ENCODE data around the gene PRDM11. TPM values are rescaled to one million over a fixed set of nuclear protein-coding genes. Genes with fewer than 3 reads are reported as not detected.

Gene PRDM11
- total RNA-seq, 2 donors from 2014 or later = 1.2 to 2.0 TPM

DNA sequence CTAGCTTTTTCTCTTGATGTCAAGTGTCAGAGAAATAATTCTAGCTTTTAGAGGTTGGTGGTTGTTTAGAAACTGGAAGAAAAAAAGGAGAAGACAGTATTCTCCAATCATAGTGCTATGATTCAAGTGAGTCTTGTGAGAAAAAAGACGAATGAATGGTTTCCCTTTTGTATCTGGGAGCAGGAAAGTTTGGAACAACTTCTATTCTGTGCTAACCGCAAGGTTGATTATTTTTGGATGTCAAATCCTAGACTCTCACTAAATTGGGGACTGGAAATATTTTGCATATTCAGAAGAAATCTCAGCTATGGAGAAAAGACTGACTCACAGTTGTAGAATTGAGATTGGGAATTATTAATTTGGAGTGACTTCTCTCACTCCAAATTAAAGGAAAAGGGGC lies 70.5 kb downstream of the PRDM11 start:
- Mint-ChIP-seq H3K27ac (no peak overlapping the region), H3K27me3 (ENCODE audit: low read depth) (no peaks in the 10 kb centered on the region), H3K9me3 (no peaks in the 10 kb centered on the region), H3K36me3 (ENCODE audit: insufficient read depth in 2 of 2) (no peaks in the 10 kb centered on the region), H3K4me1 (ENCODE audit: low read depth) (peaks cover 5% of the 10 kb centered on the region), H3K4me3 (no peak overlapping the region)
- DNase-seq = no peak
- ATAC-seq (replicated peaks in 1 of 2) = no peak

GRCh38 chr11:45217991-45218390 lies 71.6 kb downstream of the PRDM11 start:
- H3K27ac Mint-ChIP-seq = no peak overlapping the region
- ATAC-seq (replicated peaks in 1 of 2) (no peak), DNase-seq (no peak)
- no peak overlapping the region for H3K4me3 Mint-ChIP-seq
- H3K9me3 Mint-ChIP-seq = no peaks in the 10 kb centered on the region
- H3K4me1 Mint-ChIP-seq (ENCODE audit: low read depth) = peaks cover 5% of the 10 kb centered on the region
- no peaks in the 10 kb centered on the region for H3K36me3 Mint-ChIP-seq (ENCODE audit: insufficient read depth in 2 of 2)
- H3K27me3 Mint-ChIP-seq (ENCODE audit: low read depth) = no peaks in the 10 kb centered on the region

DNA sequence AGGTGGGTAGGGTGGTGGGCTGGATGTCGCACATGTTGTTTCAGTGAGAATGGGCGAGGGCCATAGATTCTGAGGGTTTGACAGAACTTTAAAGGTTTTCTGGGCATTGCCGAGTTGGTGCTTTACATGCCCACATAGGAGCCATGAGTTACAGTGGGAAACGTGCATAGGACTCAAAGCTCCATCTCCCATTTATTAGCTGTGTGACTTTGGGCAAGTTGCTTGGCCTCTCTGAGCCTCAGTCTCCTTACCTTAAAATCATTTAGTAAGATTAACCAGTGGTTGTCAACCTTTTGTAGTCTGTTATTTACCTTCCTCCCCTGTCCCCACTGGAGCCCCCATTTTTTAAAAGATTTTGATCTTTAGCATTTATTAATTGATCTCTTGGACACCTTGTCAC lies 72.3 kb downstream of the PRDM11 start:
- no peaks in the 10 kb centered on the region for H3K9me3 Mint-ChIP-seq
- H3K27me3 Mint-ChIP-seq (ENCODE audit: low read depth) = no peaks in the 10 kb centered on the region
- peaks cover 5% of the 10 kb centered on the region for H3K4me1 Mint-ChIP-seq (ENCODE audit: low read depth)
- no peak overlapping the region for H3K4me3 Mint-ChIP-seq
- DNase-seq (no peak), ATAC-seq (replicated peaks in 1 of 2) (no peak)
- H3K36me3 Mint-ChIP-seq (ENCODE audit: insufficient read depth in 2 of 2) = no peaks in the 10 kb centered on the region
- no peak overlapping the region for H3K27ac Mint-ChIP-seq

DNA sequence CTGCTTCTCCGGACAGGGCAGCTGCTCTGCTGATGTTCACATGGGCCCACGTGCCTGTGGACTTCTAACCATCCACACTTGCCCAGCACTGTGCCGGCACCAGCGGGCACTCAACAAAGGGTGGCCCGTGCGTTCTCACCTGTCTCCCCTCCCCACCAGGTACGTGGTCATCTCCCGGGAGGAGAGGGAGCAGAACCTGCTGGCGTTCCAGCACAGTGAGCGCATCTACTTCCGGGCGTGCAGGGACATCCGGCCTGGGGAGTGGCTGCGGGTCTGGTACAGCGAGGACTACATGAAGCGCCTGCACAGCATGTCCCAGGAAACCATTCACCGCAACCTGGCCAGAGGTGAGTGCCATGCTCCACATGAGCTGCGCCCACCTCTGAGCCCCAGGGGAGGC lies 73.0 kb downstream of the PRDM11 start:
- no peaks in the 10 kb centered on the region for H3K36me3 Mint-ChIP-seq (ENCODE audit: insufficient read depth in 2 of 2)

GRCh38 chr11:45223496-45223895 lies 77.1 kb downstream of the PRDM11 start:
- Mint-ChIP-seq H3K27me3 (ENCODE audit: low read depth) (no peaks in the 10 kb centered on the region), H3K27ac (no peak overlapping the region), H3K4me3 (no peak overlapping the region), H3K9me3 (no peaks in the 10 kb centered on the region), H3K36me3 (ENCODE audit: insufficient read depth in 2 of 2) (peaks cover 0 to 2% of the 10 kb centered on the region in 2 donors), H3K4me1 (ENCODE audit: low read depth) (no peaks in the 10 kb centered on the region)
- DNase-seq (no peak), ATAC-seq (replicated peaks in 1 of 2) (no peak)

More for the DNA sequence above, 73.0 kb downstream of the PRDM11 start:
- H3K4me1 Mint-ChIP-seq (ENCODE audit: low read depth) = peaks cover 5% of the 10 kb centered on the region
- H3K27ac Mint-ChIP-seq = no peak overlapping the region
- H3K27me3 Mint-ChIP-seq (ENCODE audit: low read depth) = no peaks in the 10 kb centered on the region
- no peak for DNase-seq
- no peak for ATAC-seq (replicated peaks in 1 of 2)
- H3K4me3 Mint-ChIP-seq = no peak overlapping the region
- H3K9me3 Mint-ChIP-seq = no peaks in the 10 kb centered on the region

DNA sequence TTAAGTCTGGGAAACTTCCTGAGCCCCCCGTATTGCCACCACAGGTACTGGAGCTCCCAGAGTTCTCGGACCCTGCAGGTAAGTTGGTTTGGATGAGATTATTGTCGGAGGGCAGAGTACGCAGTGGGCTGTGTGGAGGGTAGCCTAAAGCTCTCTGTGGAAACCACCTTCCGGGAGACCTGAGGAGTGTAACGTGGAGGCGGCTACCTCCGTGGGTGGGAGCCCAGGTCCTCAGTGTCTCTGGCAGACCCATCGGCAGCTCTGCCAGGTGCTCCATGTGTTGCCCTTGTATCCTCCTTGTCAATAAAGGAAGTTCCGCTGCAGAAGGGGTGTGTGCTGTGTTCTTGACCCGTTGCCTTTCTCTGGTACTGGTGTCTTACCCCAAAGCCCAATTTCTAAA lies 78.3 kb downstream of the PRDM11 start:
- Mint-ChIP-seq H3K9me3 (no peaks in the 10 kb centered on the region), H3K27me3 (ENCODE audit: low read depth) (no peaks in the 10 kb centered on the region), H3K4me3 (no peak overlapping the region), H3K27ac (no peak overlapping the region), H3K36me3 (ENCODE audit: insufficient read depth in 2 of 2) (peaks cover 0 to 2% of the 10 kb centered on the region in 2 donors), H3K4me1 (ENCODE audit: low read depth) (no peaks in the 10 kb centered on the region)
- ATAC-seq (replicated peaks in 1 of 2) (no peak), DNase-seq (no peak)

DNA sequence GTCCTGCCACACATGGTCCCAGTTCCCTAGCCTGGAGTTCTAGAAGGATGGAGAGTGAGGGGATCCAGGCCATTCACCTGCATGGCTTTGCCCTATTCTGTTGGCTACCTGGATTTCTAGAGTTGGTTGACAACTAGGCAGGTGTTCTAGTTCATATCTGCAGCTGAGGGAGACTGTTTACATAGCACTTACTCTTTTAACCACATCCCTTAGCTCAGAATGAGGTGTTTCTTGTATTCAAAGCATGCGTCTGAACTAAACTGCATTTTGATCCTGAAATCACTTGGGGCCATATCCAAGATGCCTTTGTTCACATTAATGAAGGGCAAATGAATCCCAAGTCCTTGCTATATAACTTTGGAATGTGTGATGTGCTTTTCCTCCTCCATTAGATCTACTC lies 78.8 kb downstream of the PRDM11 start:
- Mint-ChIP-seq H3K9me3 (no peaks in the 10 kb centered on the region), H3K27ac (no peak overlapping the region), H3K4me3 (no peak overlapping the region), H3K36me3 (ENCODE audit: insufficient read depth in 2 of 2) (peaks cover 0 to 2% of the 10 kb centered on the region in 2 donors), H3K4me1 (ENCODE audit: low read depth) (no peaks in the 10 kb centered on the region), H3K27me3 (ENCODE audit: low read depth) (no peaks in the 10 kb centered on the region)
- ATAC-seq (replicated peaks in 1 of 2) (no peak), DNase-seq (no peak)

DNA sequence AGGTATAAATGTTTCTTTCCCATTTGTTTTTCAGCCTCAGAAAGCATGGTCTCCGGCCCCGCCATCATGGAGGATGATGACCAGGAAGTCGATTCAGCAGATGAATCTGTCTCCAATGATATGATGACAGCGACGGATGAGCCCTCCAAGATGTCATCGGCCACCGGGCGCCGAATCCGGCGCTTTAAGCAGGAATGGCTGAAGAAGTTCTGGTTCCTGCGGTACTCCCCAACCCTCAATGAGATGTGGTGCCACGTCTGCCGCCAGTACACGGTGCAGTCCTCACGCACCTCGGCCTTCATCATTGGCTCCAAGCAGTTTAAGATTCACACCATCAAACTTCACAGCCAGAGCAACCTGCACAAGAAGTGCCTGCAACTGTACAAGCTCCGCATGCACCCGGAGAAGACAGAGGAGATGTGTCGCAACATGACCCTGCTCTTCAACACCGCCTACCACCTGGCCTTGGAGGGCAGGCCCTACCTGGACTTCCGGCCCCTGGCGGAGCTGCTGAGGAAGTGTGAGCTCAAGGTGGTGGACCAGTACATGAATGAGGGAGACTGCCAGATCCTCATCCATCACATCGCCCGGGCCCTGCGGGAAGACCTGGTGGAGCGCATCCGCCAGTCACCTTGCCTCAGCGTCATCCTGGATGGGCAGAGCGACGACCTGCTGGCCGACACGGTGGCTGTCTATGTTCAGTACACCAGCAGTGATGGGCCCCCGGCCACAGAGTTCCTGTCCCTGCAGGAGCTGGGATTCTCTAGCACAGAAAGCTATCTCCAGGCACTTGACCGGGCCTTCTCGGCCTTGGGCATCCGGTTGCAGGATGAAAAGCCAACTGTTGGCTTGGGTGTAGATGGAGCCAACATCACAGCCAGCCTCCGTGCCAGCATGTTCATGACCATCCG lies 79.8 kb downstream of the PRDM11 start:
- H3K27ac Mint-ChIP-seq = no peak overlapping the region
- DNase-seq = no peak
- H3K36me3 Mint-ChIP-seq (ENCODE audit: insufficient read depth in 2 of 2) = peaks cover 0 to 2% of the 10 kb centered on the region in 2 donors
- no peak for ATAC-seq (replicated peaks in 1 of 2)
- H3K4me1 Mint-ChIP-seq (ENCODE audit: low read depth) = no peaks in the 10 kb centered on the region
- no peaks in the 10 kb centered on the region for H3K27me3 Mint-ChIP-seq (ENCODE audit: low read depth)
- no peaks in the 10 kb centered on the region for H3K9me3 Mint-ChIP-seq
- H3K4me3 Mint-ChIP-seq = no peak overlapping the region

DNA sequence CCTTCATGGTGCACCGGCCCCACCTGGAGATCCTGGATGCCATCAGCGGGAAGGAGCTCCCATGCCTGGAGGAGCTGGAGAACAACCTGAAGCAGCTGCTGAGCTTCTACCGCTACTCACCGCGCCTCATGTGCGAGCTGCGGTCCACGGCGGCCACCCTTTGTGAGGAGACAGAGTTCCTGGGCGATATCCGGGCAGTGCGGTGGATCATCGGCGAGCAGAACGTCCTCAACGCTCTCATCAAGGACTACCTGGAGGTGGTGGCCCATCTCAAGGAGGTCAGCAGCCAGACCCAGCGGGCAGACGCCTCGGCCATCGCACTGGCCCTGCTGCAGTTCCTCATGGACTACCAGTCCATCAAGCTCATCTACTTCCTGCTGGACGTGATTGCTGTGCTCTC lies 80.5 kb downstream of the PRDM11 start:
- ATAC-seq (replicated peaks in 1 of 2) (no peak), DNase-seq (no peak)
- Mint-ChIP-seq H3K27me3 (ENCODE audit: low read depth) (no peaks in the 10 kb centered on the region), H3K36me3 (ENCODE audit: insufficient read depth in 2 of 2) (peaks cover 0 to 2% of the 10 kb centered on the region in 2 donors), H3K9me3 (no peaks in the 10 kb centered on the region), H3K4me1 (ENCODE audit: low read depth) (no peaks in the 10 kb centered on the region), H3K27ac (no peak overlapping the region), H3K4me3 (no peak overlapping the region)

- no peak overlapping the region for H3K4me3 Mint-ChIP-seq
- H3K27me3 Mint-ChIP-seq (ENCODE audit: low read depth) = no peaks in the 10 kb centered on the region
- no peak overlapping the region for H3K27ac Mint-ChIP-seq
- no peaks in the 10 kb centered on the region for H3K9me3 Mint-ChIP-seq
- H3K36me3 Mint-ChIP-seq (ENCODE audit: insufficient read depth in 2 of 2) = peaks cover 0 to 2% of the 10 kb centered on the region in 2 donors
- no peaks in the 10 kb centered on the region for H3K4me1 Mint-ChIP-seq (ENCODE audit: low read depth)
- no peak for DNase-seq
- no peak for ATAC-seq (replicated peaks in 1 of 2)
Observed at GRCh38 chr11:45227836-45228235, 81.4 kb downstream of the PRDM11 start.

- H3K4me1 Mint-ChIP-seq (ENCODE audit: low read depth) = no peaks in the 10 kb centered on the region
- H3K9me3 Mint-ChIP-seq = no peaks in the 10 kb centered on the region
- peaks cover 0 to 2% of the 10 kb centered on the region in 2 donors for H3K36me3 Mint-ChIP-seq (ENCODE audit: insufficient read depth in 2 of 2)
- H3K27me3 Mint-ChIP-seq (ENCODE audit: low read depth) = no peaks in the 10 kb centered on the region
- ATAC-seq (replicated peaks in 1 of 2) = no peak
- no peak overlapping the region for H3K4me3 Mint-ChIP-seq
- no peak overlapping the region for H3K27ac Mint-ChIP-seq
- no peak for DNase-seq
Observed at GRCh38 chr11:45229401-45230020, 83.1 kb downstream of the PRDM11 start.

GRCh38 chr11:45232341-45233080 lies 86.1 kb downstream of the PRDM11 start:
- peaks cover 21% of the 10 kb centered on the region for H3K27me3 Mint-ChIP-seq (ENCODE audit: low read depth)
- H3K27ac Mint-ChIP-seq = no peak overlapping the region
- no peaks in the 10 kb centered on the region for H3K36me3 Mint-ChIP-seq (ENCODE audit: insufficient read depth in 2 of 2)
- ATAC-seq (replicated peaks in 1 of 2) = no peak
- H3K4me3 Mint-ChIP-seq = no peak overlapping the region
- no peaks in the 10 kb centered on the region for H3K9me3 Mint-ChIP-seq
- H3K4me1 Mint-ChIP-seq (ENCODE audit: low read depth) = no peaks in the 10 kb centered on the region
- DNase-seq = no peak

- no peaks in the 10 kb centered on the region for H3K36me3 Mint-ChIP-seq (ENCODE audit: insufficient read depth in 2 of 2)
- peaks cover 29% of the 10 kb centered on the region for H3K27me3 Mint-ChIP-seq (ENCODE audit: low read depth)
- DNase-seq (peak; percentile 66 to 74), ATAC-seq (replicated peaks in 1 of 2) (peak; percentile 57 to 77)
- H3K4me3 Mint-ChIP-seq = no peak overlapping the region
- H3K9me3 Mint-ChIP-seq = no peaks in the 10 kb centered on the region
- H3K27ac Mint-ChIP-seq = no peak overlapping the region
- H3K4me1 Mint-ChIP-seq (ENCODE audit: low read depth) = no peaks in the 10 kb centered on the region
Observed at GRCh38 chr11:45233121-45233803, 86.8 kb downstream of the PRDM11 start.
